ENCODE data around the gene PKN1. TPM values are rescaled to one million over a fixed set of nuclear protein-coding genes. Genes with fewer than 3 reads are reported as not detected.

PKN1 gene
- total and polyA plus RNA-seq, 2 donors (not counting 1 experiment from before 2014, with no cell fraction given), result 114 to 171 TPM

GRCh38 chr19:14479309-14479974, 46.3 kb downstream of the PKN1 start:
- DNase-seq (peak; percentile 22), ATAC-seq (ENCODE audit: low read depth) (no peak)
- peaks cover 14 to 15% of the 10 kb centered on the region in 2 donors for H3K4me1 ChIP-seq (ENCODE audit: control insufficient read depth in 2 of 2, insufficient read depth in 2 of 2, low read length in 2 of 2)
- H3K9me3 ChIP-seq (ENCODE audit: control extremely low read depth in 1 of 3, control insufficient read depth in 2 of 3, insufficient read depth in 1 of 3, low read length in 2 of 3), result no peaks in the 10 kb centered on the region
- no peaks in the 10 kb centered on the region for H4K20me1 ChIP-seq (ENCODE audit: control insufficient read depth, insufficient read depth, low read length, poor library complexity, severe bottlenecking)
- POLR2A ChIA-PET, result interaction anchor here (0.9 kb wide), 1 partner anchor 343 kb away, joined by 3 read pairs; the partner anchor contains the start of gene ASF1B
- H3K27me3 ChIP-seq (replicated peaks in 1 of 4; ENCODE audit: control extremely low read depth in 1 of 4, control insufficient read depth in 3 of 4, insufficient read depth in 4 of 4, low read length in 3 of 4), result peaks cover 0 to 14% (median 7%) of the 10 kb centered on the region in 4 experiments
- H3K27ac ChIP-seq (ENCODE audit: low read length in 2 of 2), result no peak overlapping the region
- Mint-ChIP-seq H3K4me1 (peaks cover 13% of the 10 kb centered on the region), H3K4me3 (no peak overlapping the region), H3K27ac (no peak overlapping the region), H3K9me3 (ENCODE audit: insufficient read depth) (no peaks in the 10 kb centered on the region), H3K27me3 (peaks cover 18% of the 10 kb centered on the region)
- CTCF ChIA-PET, result interaction anchor here (0.6 to 3.0 kb wide), 21 partner anchors 8 to 1182 kb away, joined by 3 to 15 read pairs (median 4); partner anchors contain the start of genes ASF1B and GIPC1
- H3K4me2 ChIP-seq (replicated peaks; ENCODE audit: low read depth, low read length, poor library complexity, severe bottlenecking), result no peak overlapping the region
- no peak overlapping the region for H3K9ac ChIP-seq (ENCODE audit: low read length)
- H2AFZ ChIP-seq (ENCODE audit: insufficient read depth, low read depth, low read length, poor library complexity, severe bottlenecking), result no peak overlapping the region
- 68% methylated on average over 4 of the region's 14 CpGs for WGBS (ENCODE audit: insufficient coverage)
- no peak overlapping the region for H3K4me3 ChIP-seq (ENCODE audit: control extremely low read depth in 1 of 5, extremely low read depth in 1 of 5, insufficient read depth in 1 of 5, low read depth in 2 of 5, low read length in 4 of 5)
- intact Hi-C loops (cut with micrococcal nuclease), result no loop called here
- TF ChIP-seq CTCF (IDR thresholded peaks at IDR 0.05) (no peak), EZH2 (IDR thresholded peaks at IDR 0.05; ENCODE audit: borderline replicate concordance, insufficient read depth, low read depth, low read length, poor library complexity, severe bottlenecking) (no peak)
- no peaks in the 10 kb centered on the region for H3K36me3 ChIP-seq (replicated peaks in 1 of 2; ENCODE audit: control extremely low read depth in 1 of 2, control insufficient read depth in 1 of 2, extremely low read depth in 1 of 2, insufficient read depth in 2 of 2, low read length in 1 of 2)
- no peaks in the 10 kb centered on the region for H3K79me2 ChIP-seq (ENCODE audit: control insufficient read depth, insufficient read depth, low read length)

Data from B cell (primary cell).